ENCODE data around the gene BTBD6.
A peak's percentile ranks its signal among the peaks of the same experiment; 100 is the strongest.

BTBD6 gene

DNA sequence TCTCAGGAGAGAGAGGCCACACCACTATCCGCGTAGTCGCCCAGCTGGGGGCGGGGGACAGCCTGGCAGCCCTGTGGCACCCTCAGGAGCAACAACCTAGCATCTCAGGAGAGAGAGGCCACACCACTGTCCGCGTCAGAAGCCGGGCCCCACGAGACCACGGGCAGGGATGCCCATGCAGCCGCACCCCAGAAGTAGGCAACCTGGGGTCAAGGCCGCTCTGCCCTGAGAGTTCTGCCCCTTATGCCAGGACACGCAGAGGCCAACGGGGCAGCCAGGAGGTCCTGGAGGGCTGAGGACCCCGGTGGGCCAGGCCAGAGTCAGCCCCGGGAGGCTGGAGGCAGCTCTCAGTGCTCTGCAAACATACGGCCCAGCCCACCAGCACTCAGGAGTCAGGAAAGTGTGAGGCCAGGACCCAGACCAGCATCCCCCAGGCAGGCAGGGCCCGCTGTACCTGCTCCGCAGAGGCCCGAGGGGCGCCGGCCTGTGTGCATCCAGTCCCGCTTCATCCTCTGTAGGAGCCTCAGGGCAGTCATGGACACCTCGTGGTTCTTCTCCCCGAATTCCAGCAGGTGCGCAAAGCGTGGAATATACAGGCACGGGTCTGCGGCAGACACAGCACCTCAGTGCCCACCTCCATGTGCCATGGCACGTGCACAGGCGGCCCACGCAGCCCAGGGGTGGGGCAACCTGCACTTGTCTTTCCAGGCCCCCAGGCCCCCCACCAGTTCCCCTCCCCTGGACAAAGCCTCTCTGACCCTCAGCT is 7.3 kb upstream of the BTBD6 start:
- Histone ChIP-seq H3K4me1 (ENCODE audit: insufficient read depth, low read length) (no peaks in the 10 kb centered on the region), H3K9ac (ENCODE audit: low read depth, low read length) (no peak overlapping the region), H3K36me3 (ENCODE audit: insufficient read depth, low read length) (no peaks in the 10 kb centered on the region), H3K9me3 (ENCODE audit: control insufficient read depth, insufficient read depth, low read length) (no peaks in the 10 kb centered on the region)

DNA sequence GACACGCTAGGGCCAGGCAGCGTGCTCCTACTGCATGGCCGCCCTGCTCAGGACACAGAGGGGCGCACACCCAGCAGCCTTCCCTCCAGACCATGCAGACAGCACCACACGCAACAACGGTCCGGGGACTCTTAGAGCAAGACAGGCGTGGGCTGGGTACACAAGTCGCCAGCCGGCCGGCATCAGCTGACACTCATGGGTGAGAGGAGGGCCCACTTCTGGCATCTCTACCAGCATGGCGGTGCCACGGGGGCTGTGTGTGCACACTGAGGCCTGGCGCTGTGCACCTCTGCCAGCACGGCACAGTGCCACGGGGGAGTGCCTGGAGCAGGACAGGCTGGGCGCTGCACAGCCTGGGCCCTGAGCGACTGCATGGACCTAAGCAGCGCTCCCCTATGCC is 6.7 kb upstream of the BTBD6 start:
- no peak overlapping the region for H3K9ac ChIP-seq (ENCODE audit: low read depth, low read length)
- H3K9me3 ChIP-seq (ENCODE audit: control insufficient read depth, insufficient read depth, low read length): no peaks in the 10 kb centered on the region
- no peaks in the 10 kb centered on the region for H3K4me1 ChIP-seq (ENCODE audit: insufficient read depth, low read length)
- no peaks in the 10 kb centered on the region for H3K36me3 ChIP-seq (ENCODE audit: insufficient read depth, low read length)

DNA sequence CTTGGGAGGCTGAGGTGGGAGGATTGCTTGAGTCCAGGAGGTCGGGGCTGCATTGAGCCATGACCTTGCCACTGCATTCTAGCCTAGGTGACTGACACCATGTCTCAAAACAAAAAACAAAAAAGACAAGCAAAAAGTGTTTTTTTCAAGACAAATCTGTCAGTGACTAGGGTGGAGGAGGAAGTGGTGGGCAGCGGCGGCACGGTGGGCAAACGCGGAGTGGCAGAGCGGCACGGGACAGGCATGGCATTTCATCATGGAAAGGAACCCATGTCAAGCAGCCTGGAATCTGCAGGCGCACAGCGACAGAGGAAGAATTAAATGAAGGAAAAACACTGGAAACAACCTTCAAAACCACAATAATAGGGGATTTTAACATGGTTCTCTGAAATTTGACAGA is 4.0 kb upstream of the BTBD6 start:
- H3K9ac ChIP-seq (ENCODE audit: low read depth, low read length): no peak overlapping the region

DNA sequence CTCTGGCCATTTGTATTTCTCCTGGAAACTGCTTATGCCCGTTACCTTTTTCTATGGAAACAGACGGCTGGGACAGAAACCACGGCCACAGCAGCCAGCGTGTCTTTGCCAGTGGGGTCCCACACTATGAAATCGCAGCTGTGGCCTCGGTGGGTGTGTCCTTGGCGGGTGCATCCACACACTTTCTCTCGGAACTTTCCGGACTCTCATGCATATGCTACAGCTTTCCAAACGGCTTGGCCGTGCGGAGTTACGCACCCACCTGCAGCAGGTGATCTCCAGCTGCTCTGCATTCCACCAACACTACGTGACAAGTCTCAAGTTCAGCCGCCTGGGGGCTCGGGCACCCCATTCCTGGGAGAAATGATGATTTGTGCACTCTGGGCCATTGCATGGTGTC is 1.3 kb upstream of the BTBD6 start:
- no peak overlapping the region for H3K9ac ChIP-seq (ENCODE audit: low read depth, low read length)
- H3K9me3 ChIP-seq (ENCODE audit: control insufficient read depth, insufficient read depth, low read length): no peaks in the 10 kb centered on the region
- no peaks in the 10 kb centered on the region for H3K4me1 ChIP-seq (ENCODE audit: insufficient read depth, low read length)
- H3K36me3 ChIP-seq (ENCODE audit: insufficient read depth, low read length): no peaks in the 10 kb centered on the region

More for the DNA sequence above, 4.0 kb upstream of the BTBD6 start:
- H3K36me3 ChIP-seq (ENCODE audit: insufficient read depth, low read length): no peaks in the 10 kb centered on the region
- no peaks in the 10 kb centered on the region for H3K4me1 ChIP-seq (ENCODE audit: insufficient read depth, low read length)
- no peaks in the 10 kb centered on the region for H3K9me3 ChIP-seq (ENCODE audit: control insufficient read depth, insufficient read depth, low read length)

DNA sequence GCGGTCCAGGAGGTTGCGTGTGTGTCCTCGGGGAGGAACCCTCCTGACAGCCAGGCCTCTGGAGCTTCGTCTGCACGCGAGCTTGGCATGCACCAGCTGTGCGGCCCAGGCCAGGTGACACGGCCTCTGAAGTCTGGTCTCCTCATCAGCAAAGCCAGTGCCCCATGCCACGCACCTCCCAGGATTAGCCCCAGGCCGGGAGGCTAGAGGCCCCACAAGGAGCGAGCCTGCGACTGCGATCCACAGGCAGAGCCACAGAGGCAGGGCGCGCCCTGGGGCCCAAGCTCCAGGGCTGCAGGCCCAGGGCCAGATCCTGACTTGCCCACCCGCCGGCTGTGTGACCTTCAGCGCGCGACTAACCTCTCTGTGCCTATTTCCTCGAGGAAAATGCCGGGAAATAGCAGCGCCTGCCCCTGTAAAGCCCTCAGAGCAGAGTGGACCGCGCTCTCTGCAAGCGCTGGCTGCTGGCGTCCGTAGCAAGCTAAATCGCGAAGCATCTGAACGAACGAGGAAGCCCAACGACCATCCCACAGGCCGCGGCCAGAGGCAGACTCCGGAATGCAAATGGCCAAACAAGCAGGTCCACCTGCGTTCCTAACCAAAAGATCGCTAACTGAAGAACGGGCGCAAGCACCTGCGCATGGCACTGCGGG is 492 bp upstream of the BTBD6 start:
- H3K36me3 ChIP-seq (ENCODE audit: insufficient read depth, low read length): no peaks in the 10 kb centered on the region
- H3K4me1 ChIP-seq (ENCODE audit: insufficient read depth, low read length): no peaks in the 10 kb centered on the region
- H3K9ac ChIP-seq (ENCODE audit: low read depth, low read length): peak overlapping the region; percentile 67
- H3K9me3 ChIP-seq (ENCODE audit: control insufficient read depth, insufficient read depth, low read length): no peaks in the 10 kb centered on the region

DNA sequence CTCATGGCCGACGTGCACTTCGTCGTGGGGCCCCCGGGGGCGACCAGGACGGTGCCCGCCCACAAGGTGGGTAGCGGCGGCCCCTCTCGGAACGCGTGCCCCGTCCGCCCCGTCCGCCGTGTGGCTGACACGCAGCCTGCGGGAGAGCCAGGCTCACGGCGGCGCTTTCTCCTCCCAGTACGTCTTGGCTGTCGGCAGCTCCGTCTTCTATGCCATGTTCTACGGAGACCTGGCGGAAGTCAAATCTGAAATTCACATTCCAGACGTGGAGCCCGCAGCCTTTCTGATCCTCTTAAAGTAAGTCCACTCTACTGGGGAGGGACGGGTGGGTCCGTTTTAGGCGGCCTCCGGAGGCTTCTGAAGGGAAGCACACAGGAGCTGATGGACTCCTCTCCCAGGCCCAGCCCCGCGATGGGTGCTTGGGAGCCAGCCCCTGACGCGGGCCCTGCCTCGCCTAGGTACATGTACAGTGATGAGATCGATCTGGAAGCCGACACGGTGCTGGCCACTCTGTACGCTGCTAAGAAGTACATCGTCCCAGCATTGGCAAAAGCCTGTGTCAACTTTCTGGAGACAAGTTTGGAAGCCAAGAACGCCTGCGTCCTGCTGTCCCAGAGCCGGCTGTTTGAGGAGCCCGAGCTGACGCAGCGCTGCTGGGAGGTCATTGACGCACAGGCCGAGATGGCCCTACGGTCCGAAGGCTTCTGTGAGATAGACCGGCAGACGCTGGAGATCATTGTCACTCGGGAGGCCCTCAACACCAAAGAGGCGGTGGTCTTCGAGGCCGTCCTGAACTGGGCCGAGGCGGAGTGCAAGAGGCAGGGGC is 1.1 kb downstream of the BTBD6 start:
- H3K9ac ChIP-seq (ENCODE audit: low read depth, low read length): peak overlapping the region; percentile 28; the same call in 1 of the 2 replicates
- H3K4me1 ChIP-seq (ENCODE audit: insufficient read depth, low read length): no peaks in the 10 kb centered on the region
- H3K9me3 ChIP-seq (ENCODE audit: control insufficient read depth, insufficient read depth, low read length): no peaks in the 10 kb centered on the region
- H3K36me3 ChIP-seq (ENCODE audit: insufficient read depth, low read length): no peaks in the 10 kb centered on the region

DNA sequence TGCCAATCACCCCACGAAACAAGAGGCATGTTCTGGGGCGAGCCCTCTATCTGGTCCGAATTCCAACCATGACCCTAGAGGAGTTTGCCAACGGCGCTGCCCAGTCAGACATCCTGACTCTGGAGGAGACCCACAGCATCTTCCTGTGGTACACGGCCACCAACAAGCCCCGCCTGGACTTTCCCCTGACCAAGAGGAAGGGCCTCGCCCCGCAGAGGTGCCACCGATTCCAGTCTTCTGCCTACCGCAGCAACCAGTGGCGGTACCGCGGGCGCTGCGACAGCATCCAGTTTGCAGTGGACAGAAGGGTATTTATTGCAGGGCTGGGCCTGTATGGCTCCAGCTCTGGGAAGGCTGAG is 1.7 kb downstream of the BTBD6 start:
- Histone ChIP-seq H3K36me3 (ENCODE audit: insufficient read depth, low read length) (no peaks in the 10 kb centered on the region), H3K9me3 (ENCODE audit: control insufficient read depth, insufficient read depth, low read length) (no peaks in the 10 kb centered on the region), H3K9ac (ENCODE audit: low read depth, low read length) (no peak overlapping the region), H3K4me1 (ENCODE audit: insufficient read depth, low read length) (no peaks in the 10 kb centered on the region)

DNA sequence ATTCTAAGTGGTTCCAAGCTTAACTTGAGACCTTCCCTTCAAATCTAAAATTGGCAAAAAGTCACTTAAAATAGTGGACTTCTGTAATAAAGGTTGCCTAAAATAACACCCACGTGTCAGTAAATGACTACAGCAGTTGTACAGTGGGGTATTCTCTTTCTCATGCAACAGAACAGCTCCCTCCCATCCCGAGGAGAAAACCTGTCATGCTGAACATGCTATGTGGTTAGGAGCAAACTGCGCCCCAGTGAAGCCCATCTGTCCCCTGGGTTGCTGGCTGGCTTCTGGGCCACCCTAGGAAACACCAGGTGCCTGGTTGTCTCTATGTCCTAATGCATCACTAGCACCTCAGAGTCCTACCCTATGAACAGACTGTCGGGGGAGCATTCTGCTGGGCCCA is 2.7 kb downstream of the BTBD6 start:
- Histone ChIP-seq H3K9ac (ENCODE audit: low read depth, low read length) (no peak overlapping the region), H3K4me1 (ENCODE audit: insufficient read depth, low read length) (no peaks in the 10 kb centered on the region), H3K9me3 (ENCODE audit: control insufficient read depth, insufficient read depth, low read length) (no peaks in the 10 kb centered on the region), H3K36me3 (ENCODE audit: insufficient read depth, low read length) (no peaks in the 10 kb centered on the region)

DNA sequence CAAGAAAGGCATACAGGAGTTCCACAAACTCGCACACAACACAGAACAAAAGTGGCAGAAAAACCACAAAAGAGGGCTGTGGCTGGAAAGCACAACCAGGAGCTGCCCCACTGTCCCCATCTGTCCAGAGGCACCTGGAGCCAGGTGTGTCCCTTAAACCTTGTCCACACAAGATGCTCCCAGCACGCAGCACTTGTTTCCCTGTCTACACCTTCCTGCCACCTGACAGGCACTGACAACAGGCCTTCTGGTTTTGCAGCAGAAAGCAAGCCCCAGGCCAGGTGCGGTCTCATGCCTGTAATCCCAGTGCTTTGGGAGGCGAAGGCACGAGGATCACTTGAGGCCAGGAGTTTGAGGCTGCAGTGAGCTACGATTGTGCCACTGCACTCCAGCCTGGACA is 3.6 kb downstream of the BTBD6 start:
- Histone ChIP-seq H3K9ac (ENCODE audit: low read depth, low read length) (no peak overlapping the region), H3K4me1 (ENCODE audit: insufficient read depth, low read length) (no peaks in the 10 kb centered on the region), H3K36me3 (ENCODE audit: insufficient read depth, low read length) (no peaks in the 10 kb centered on the region), H3K9me3 (ENCODE audit: control insufficient read depth, insufficient read depth, low read length) (no peaks in the 10 kb centered on the region)

DNA sequence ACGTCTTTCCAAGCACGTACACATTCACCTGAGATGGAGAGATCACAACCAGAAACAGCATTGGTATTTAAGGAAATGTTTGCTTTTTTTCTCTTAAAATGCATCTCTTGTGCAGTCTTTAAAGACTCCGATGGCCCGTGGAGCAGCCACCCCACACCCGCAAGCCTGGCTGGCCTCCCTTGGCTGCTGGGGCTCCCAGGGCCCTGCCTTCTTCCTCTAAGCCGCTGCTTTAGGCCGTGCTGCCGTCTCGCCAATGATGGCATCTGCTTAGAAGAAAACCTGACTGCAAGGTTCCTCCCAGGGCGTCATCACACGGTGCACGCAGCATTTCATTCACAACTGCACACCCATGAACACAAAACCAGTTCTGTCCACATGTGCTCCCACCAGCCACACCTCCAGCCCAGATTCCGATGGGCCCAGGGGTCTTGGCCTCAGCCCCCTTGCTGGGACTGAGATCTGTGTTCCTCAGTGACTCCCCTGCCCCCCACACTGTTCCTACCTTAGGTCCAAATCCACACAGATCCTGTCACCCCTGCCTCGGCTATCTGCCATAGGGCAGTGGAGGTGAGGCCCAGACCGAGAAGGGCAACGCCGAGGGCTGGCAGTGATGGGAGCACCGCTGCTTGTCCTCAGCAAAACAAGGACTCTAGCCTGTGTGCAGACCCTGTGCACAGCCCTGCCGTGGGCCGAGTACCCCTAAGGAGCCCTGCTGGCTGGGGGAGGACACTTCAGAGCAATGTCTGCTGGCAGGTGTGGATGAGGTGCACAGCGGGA is 4.4 kb downstream of the BTBD6 start:
- H3K36me3 ChIP-seq (ENCODE audit: insufficient read depth, low read length): no peaks in the 10 kb centered on the region
- no peaks in the 10 kb centered on the region for H3K4me1 ChIP-seq (ENCODE audit: insufficient read depth, low read length)
- no peak overlapping the region for H3K9ac ChIP-seq (ENCODE audit: low read depth, low read length)
- no peaks in the 10 kb centered on the region for H3K9me3 ChIP-seq (ENCODE audit: control insufficient read depth, insufficient read depth, low read length)

DNA sequence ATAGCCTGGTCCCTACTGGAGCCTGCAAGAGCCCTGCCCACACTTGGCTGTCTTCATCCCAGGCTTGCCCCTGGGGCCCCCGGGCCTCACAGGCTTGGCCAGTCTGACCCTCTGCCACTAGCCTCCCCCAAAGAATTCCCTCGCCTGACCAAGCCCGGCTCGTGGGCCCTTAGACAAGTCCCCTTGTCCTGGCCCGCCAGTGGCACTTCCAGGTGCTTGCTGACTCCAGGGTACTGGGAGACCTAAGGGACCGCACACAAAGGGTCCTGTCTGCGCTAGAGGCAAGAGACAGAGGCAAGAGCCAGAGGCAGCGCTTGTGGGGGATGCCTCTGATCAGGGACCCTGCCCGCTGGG is 5.0 kb downstream of the BTBD6 start:
- Histone ChIP-seq H3K4me1 (ENCODE audit: insufficient read depth, low read length) (no peaks in the 10 kb centered on the region), H3K36me3 (ENCODE audit: insufficient read depth, low read length) (no peaks in the 10 kb centered on the region), H3K9ac (ENCODE audit: low read depth, low read length) (no peak overlapping the region), H3K9me3 (ENCODE audit: control insufficient read depth, insufficient read depth, low read length) (no peaks in the 10 kb centered on the region)

DNA sequence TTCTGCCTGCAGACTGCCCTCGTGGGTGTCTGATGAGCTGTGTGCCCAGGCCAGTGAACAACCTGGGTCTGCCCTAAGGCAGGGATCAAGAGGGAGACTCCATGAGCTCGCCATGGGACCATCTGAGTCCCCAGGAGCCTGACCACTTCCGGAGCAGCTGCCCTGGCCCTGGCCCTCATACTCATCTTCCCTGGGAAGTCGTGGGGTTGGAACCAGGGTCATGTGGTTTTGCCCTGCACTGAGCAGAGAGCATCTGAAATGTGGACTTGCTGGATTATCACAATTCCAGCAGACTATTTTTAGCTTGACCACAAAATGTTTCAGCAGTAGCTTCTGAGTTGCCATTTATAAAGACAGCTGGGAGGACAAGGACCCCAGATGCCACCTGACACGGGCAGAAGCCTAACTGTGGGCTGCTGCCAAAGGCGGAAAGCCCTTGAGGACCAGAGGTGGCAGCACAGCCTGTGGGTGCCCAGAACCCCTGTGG is 6.7 kb downstream of the BTBD6 start:
- Histone ChIP-seq H3K9me3 (ENCODE audit: control insufficient read depth, insufficient read depth, low read length) (no peaks in the 10 kb centered on the region), H3K36me3 (ENCODE audit: insufficient read depth, low read length) (no peaks in the 10 kb centered on the region), H3K4me1 (ENCODE audit: insufficient read depth, low read length) (no peaks in the 10 kb centered on the region), H3K9ac (ENCODE audit: low read depth, low read length) (no peak overlapping the region)

DNA sequence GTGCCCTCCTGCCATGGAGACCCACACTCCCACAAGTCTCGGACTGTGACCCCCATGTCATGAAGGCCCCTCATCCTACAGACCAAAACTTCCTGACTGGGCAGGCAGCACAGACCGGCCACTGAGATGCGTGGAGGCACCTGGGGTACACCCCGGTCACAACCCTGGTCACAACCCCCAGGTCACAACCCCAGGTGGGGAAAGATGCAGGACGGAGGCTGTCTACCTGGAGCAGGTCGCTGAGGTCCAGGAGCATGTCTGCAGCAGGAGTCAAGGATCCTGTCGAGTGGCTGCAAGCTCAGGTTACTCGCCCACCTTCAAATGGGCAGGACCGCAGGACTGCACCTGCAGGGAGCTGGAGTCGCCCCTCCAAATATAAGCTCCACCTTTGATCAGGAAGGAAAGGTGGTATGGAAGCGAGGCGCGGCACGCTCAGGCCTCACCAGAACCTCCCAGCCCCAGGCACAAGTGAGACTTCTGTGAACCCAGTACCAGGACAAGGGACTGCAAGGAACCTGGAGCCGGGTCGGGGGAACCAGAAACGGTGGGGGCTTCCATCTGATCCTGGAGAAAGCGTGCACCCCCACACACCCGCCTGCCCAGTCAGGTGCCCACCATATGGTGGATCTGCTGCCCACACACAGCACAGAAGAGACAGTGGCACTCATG is 8.1 kb downstream of the BTBD6 start:
- Histone ChIP-seq H3K9me3 (ENCODE audit: control insufficient read depth, insufficient read depth, low read length) (no peaks in the 10 kb centered on the region), H3K36me3 (ENCODE audit: insufficient read depth, low read length) (no peaks in the 10 kb centered on the region), H3K9ac (ENCODE audit: low read depth, low read length) (no peak overlapping the region), H3K4me1 (ENCODE audit: insufficient read depth, low read length) (no peaks in the 10 kb centered on the region)

DNA sequence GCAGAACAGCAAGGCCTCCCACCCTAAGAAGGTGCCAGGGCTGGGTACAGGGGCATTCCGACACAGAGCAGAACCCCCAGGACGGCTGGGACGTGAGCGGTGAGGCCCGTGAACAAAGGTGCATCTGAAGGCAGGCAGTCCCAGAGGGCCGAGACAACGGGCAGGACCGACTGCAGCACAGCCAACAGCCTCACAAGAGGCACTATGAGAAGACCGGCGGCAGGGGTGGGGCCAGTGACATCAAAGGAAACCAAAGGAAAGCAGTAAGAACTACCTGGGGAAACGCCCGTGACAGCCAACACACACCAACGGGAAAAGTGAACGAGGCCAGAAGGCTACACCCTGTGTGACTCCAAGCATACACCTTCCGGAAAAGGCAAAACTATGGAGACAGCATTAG is 9.1 kb downstream of the BTBD6 start:
- Histone ChIP-seq H3K9ac (ENCODE audit: low read depth, low read length) (no peak overlapping the region), H3K4me1 (ENCODE audit: insufficient read depth, low read length) (no peaks in the 10 kb centered on the region), H3K9me3 (ENCODE audit: control insufficient read depth, insufficient read depth, low read length) (no peaks in the 10 kb centered on the region), H3K36me3 (ENCODE audit: insufficient read depth, low read length) (no peaks in the 10 kb centered on the region)

Data from ES-I3 (cell line).